Neural progenitor cell (in vitro differentiated cells): ENCODE results near the gene ARFGAP1.

Source experiments
- CTCF ChIP-seq: fragments of 200-600 bp; sonication (generic); IDR thresholded peaks from 2 replicates; pipeline ENCODE4 v1.5.1; 2017; ENCODE audit warnings: antibody characterized with exemption, mild to moderate bottlenecking
- EZH2 ChIP-seq: fragments of 200-600 bp; sonication (generic); IDR thresholded peaks from 2 replicates; pipeline ENCODE4 v1.6.1; 2017; ENCODE audit warnings: antibody characterized with exemption, mild to moderate bottlenecking, moderate library complexity
- EZH2phosphoT487 ChIP-seq: fragments of 200-600 bp; sonication (generic); IDR thresholded peaks from 2 replicates; pipeline ENCODE4 v1.6.1; 2017; ENCODE audit warnings: antibody characterized with exemption

GRCh38 chr20:63309261-63310071, 36.9 kb downstream of the ARFGAP1 start:
- TF ChIP-seq CTCF = peak; percentile 89
- TF ChIP-seq EZH2 = no peak
- TF ChIP-seq EZH2phosphoT487 = no peak
